Left renal cortex interstitium (tissue), 4 donors: Measurements from ENCODE around the gene TMEM37. TPM values are rescaled to one million over a fixed set of nuclear protein-coding genes. Genes with fewer than 3 reads are reported as not detected.
A peak's percentile ranks its signal among the peaks of the same experiment; 100 is the strongest.
"Not testable (repeated sequence)": the region's sequence is repeated elsewhere in the genome, so short reads cannot be mapped to it uniquely, and the experiment has no call there.

ENCODE experiments used
- DNase-seq, 4 donors: peaks; one replicate each; pipeline ENCODE4 v3.0.0-alpha.2; 2013; ENCODE audit warnings: low read depth in 4 of 4, low spot score in 2 of 4, missing footprints in 1 of 4
- polyA plus RNA-seq, 4 donors: library from polyadenylated mRNA; unstranded; fragments of 120-200 nt; gene quantifications; one replicate each; pipeline ENCODE4 v1.2.1, GENCODE V29; 2013; ENCODE audit not compliant: insufficient read length in 4 of 4

TMEM37 gene, protein sequence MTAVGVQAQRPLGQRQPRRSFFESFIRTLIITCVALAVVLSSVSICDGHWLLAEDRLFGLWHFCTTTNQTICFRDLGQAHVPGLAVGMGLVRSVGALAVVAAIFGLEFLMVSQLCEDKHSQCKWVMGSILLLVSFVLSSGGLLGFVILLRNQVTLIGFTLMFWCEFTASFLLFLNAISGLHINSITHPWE
- 10 to 100 TPM; 45.1 to 63.1 (median 59.9) TPM for polyA plus RNA-seq

DNA sequence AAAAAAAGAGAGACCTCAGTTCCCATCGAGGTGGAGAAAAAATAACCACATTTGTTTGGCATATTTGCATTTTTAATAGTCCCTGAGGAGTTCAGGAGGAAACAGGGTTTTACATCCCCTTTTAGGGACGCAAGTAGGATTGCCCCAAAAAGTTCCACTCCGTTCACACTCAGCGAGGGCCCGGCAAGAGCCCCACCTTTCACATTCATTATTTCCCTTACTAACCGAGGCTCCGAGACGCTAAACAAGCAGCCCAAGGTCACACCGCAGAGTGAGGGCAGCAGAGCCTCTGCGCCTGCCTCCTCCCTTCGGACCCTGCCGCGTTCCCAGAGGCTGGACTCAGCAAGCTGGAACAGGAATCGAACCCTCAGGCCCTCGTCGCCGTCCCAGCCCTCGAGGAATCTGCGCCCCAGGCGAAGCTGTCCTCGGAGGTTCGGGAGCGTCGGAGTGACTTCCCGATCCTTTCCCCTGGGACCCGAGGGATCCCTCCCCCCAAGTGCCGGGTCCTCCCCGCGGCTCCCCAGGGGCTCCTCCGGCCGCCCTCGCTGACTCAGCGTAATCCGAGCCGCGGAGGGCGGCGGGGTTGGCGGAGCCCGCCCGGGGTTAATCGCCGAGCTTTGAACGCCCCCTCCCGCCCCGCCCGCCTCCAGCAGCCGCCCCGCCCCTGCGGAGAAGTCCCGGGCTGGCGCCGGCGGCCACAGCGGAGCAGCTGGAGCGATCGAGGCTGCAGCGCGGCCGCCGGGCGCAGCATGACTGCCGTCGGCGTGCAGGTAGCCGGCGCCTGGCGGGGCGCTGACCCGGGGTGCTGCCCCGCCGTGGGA, at the start of gene TMEM37:
TMEM37 (plus strand) TSS at position 700 of the 821 bp plus-strand sequence; CDS start at position 750, 50 bp downstream.
- DNase-seq = peak in 3 of 4 donors; percentile 65 to 74 (median 71)

DNA sequence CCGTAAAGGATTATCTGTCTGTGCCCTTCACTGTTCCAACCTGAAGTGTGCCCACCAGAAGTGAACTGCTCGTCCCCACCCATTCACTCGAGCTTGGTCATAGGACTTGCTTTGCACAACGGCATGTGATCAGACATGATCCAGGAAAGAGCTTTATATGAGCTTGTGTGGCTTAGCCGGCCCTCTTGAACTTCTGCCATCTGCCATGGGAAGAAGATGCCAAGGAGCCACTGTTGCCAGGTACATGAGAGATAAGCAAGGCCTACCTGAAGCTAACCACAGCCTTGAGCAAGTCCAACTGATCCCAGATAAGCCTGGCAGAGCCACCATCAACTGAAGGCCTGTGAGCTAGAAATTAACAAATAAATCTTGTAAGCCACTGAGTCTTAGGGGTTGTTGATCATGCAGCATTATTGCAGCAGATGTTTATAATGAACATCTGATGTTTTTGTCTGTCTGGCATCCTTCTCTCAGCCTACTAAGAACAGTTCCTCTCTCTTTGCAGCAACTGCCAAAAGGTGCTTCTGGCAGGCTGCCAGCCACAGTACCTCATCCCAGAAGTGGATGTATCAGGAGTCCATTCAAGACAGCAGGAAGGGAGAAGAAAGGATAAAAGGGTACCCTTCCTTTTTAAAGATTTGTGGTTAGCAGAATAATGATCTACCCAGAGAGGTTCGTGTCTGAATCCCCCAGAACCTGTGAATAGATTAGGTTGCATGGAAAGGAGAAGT, 48.1 kb upstream of the TMEM37 start:
- DNase-seq = no peak

DNA sequence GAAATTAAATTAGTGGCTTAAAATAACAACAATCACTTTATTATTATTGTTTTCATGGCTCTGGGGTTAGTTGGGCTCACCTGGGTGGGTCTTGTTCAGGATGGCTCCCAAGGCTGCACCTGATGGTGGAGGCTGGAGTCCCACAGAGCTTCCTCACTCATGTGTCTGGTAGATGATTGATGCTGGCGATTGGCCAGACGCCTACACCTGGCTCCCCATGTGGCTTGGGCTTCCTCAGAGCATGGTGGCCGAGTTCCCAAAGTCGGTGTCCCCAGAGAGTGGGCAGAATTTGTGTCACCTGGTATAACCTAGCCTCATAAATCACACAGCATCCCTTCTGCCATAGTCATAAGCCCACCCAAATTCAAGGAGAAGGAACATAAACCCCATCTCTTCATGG, 46.7 kb upstream of the TMEM37 start:
- no peak for DNase-seq

DNA sequence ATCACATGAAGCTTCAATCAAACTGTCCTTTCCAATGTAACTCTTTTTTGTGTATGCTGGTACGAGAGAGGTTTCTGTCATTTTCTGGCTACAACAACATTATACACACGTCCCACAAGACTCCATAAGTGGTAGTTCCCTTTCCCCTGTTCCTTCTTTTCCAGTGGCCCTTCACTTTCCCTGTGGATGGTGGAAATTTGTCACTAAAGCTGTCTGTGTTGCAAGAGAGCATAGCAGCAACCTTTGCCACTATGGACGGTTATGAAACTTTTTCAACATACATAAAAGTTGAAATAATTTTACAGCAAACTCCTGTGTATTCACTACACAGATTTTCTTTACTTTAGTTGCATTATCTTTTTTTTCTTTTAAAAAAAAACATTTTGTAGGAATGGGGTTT, 46.2 kb upstream of the TMEM37 start:
- no peak for DNase-seq

DNA sequence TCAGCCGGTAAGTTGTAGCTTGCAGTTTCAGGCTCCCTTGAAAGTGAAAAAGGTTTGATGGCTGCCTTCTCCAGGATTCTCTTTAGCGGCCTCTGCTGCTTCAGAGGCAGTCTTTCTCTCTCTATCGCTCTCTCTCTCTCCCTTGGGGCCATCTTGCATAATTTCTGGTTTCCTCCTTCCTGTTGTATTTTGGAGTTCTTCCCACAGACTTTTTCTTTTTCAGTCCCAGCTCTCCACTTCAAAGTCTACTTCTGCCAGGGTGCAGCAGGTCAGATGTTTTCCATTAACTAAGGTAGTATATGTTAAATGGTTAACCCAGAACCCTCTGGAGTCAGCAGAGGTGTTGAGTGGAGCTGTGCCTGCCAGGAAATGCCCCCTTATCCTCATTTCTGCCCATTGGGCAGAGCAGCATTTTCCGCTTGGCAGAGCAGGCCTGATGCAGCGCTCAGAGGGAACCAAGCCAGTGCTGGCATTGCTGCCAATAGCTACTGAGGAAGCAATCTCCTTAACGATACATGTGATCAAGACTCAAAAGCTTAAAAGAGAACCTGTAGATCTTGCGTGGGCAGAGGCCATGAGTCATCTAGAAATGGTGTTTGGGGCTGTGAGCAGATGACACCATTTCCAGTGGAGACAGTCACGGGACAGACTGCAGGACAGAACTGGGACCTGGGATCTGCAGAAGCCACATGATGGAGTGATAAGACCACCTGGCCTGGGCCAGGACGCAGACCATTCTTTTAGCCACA, 44.1 kb upstream of the TMEM37 start:
- DNase-seq = no peak

DNA sequence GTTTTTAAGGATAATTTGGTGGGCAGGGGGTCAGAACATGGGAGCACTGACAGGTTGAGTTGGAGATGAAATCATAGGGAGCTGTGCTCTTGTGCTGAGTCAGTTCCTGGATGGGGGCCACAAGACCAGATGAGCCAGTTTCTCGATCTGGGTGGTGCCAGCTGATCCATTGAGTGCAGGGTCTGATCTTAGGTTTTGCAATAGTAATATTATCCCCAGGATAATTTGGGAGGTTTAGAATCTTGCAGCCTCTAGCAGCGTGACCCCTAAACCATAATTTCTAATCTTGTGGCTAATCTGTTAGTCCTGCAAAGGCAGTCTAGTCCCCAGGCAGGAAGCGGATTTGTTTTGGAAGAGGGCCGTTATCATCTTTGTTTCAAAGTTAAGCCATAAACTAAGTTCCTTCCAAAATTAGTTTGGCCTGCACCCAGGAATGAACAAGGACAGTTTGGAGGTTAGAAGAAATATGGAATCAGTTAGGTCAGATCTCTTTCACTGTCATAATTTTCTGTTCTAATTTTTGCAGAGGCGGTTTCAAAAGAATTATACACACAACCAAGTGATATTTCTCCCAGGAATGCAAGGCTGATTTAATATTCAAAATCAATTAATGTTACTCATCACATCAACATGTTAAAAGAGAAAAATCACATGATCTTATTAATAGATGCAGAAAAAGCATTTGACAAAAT, 41.9 kb upstream of the TMEM37 start:
- DNase-seq = no peak

DNA sequence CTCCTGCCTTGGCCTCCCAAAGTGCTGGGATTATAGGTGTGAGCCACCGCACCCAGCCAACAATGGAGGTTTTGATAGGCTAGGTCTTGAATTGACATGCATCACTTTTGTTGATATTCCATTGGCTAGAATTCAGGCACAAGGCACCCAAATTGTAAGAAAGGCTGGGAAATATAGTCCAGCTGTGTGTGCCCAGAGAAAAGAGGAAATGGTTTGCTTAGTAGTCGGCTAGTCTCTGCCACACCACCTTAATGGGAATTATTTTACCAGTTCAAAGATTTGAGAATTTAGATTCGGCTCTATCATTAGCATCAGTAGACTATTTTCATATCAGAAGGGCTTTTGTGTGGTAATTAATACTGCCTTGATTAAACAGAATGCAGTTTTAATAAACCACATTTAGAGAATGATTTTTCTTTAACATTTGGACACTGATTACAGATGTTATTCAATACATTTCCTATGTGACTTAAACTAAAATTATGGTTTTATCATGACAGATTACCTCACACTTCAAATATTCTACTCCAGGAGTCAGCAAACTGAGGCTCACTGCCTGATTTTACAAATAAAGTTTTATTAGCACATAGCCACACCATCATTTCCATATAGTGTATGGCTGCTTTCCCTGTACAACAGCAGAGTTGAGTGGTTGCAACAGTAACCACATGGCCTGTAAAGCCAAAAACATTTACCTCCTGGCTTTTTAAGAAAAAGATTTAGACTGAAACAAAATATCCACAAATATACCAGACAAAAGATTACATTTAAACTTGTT, 37.5 kb upstream of the TMEM37 start:
- DNase-seq = no peak

DNA sequence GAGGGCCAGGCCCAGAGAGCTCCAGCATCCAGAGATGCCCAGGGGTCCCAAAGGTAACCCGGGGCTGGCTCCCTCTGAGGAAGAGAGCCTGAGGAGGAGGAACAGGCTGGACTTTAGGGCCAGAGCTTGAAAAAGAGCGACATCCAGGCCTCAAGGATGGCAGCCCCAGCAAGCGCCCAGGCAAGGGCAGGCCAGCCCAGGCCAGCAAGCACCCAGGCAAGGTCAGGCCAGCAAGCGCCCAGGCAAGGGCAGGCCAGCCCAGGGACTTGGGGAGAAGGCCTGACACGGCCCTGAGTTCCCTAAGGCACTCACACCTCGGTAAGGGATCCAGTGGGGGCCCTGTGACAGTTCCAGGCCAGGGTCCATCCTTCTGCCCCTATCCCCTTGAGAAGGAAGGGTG, 34.5 kb upstream of the TMEM37 start:
- DNase-seq = no peak

DNA sequence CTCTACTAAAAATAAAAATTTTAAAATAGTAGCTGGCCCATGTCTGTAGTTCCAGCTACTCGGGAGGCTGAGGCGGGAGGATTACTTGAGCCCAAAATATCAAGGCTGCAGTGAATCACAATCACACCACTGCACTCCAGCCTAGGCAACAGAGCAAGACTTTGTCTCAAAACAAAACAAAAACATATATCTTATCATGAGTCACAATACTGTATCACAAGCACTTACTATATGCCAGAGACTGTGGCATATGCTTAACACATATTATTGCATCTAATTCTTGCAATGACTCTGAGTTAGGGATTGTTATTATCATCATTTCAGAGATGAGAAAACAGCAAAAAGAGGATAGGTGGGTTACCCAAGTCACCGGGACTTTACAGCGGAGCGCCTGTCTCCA, 29.5 kb upstream of the TMEM37 start:
- no peak for DNase-seq

DNA sequence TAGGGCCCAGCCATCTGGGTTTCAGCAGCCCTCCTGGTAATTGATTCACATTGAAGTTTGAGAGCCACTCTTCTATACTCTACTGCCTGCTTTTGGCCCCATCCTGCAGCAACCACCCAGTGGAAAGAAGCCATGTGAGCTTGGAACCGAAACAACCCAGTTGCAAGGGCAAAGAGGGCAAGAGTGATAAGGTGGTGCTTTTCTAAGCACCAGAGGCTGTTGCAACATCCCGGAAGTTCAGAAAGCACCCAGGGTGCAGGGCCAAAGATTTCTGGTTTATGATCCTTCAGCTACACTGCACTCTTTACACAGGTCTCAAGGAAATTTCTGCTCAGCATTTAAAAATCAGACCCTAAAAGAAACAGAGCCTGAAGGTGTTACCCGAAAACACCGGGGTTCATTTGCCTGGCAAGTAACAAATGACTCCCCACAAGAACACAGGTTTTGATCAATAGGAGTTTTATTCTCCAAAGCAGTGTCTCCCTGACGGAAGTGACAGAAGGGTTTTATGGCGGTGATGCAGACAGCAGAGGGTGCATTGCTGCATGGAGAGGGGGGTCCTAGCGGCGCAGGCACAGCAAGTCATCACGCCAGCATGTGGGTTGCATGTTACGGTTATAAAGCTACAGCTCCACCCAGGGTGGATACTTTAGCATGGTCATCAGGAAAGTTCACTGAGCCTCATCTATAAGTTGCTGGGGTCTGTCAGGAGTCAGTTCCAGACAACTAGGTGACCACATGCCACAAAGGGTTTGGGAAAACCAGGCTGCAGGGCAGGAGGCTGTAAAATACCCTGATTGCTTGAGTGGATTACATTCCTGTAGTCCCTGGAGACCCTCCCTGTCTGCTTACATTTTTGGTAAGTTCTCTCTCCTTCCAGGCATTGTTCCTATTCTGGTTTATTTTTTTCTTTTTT, 28.8 kb upstream of the TMEM37 start:
- no peak for DNase-seq

DNA sequence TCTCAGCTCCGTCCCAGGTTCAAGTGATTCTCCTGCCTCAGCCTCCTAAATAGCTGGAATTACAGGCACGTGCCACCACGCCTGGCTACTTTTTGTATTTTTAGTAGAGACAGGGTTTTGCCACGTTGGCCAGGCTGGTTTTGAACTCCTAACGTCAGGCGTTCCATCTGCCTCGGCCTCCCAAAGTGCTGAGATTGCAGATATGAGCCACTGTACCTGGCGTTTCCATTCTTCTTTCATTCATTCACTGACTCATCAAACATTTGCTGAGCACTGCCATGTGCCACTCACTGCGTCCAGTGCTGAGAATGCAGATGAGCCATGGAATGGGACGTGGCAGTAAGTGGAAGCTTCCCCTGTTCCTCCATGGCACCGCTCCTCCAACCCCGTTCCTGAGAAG, 28.0 kb upstream of the TMEM37 start:
- DNase-seq = not testable (repeated sequence)

DNA sequence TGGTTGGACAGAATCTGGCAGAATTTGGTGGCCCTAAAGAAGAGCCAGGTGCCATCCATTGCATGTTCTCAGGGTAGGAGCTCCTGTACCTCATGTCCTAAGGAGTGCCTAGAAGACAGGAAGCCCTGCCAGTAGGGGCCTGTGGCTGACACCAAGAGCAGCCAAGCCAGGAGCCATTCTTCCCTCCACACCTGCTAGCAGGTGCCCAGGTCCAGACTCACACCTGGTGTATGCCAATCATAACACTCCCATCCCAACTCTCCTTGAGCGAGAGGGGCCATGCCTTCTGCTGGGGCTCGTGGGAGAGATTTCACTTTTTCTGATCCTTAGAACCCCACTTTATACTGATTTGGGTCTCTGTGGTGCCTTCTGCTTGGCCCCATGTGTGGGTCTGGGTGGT, 26.5 kb upstream of the TMEM37 start:
- DNase-seq = no peak

DNA sequence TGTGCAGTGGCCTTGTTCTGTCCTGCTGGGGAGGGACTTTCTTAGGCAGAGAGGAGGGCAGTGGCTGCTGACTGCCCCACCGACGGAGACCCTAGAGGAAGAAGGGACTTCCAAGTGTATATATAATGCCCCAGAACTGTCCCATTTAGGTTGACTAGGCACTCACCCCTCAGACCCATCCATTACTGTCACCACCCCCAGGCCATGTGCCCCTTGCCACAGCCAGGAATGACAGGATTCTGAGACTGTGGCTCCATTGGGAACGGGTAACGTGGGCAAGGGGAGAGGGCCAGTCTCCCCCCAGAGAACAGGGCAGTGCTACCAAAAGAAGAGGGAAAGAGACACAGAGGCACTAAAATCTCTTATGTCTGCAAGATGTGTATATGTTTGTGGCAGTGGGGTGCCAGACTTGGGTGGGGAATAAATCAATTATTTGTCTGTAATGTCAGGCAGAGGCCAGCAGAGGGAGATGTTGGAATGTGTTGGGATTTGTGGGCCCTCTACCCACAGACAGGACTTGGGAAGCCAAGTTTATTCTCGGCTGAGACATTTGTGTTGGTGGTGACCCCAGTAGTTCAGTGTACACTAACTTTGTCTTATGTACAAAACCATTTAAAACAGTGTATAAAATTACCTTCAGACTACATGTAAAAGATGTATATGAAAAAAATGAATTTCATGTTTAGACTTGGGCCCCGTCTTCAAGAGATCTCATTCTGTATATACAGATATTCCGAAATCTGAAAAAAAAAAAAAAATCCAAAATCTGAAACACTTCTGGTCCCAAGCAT, 24.0 kb upstream of the TMEM37 start:
- no peak for DNase-seq

DNA sequence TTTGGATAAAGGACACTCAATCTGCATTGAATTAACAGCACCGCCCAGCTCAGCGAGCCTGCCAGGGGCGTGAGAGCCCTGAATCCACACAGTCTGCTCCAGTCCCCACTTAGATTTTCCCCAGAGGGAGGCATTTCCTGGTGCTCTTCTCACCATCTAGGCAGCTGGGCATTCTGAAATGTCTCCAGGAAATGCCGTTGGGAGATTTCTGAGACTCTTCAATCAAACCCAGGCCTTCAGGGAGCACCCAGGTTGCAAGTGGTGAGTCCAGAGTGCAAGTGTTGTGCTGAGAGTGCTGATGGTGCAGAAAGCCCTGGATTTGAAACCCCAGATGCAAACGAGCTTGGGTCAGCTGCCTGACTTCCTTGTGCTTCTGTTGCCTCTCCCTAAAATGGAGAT, 23.4 kb upstream of the TMEM37 start:
- no peak for DNase-seq

DNA sequence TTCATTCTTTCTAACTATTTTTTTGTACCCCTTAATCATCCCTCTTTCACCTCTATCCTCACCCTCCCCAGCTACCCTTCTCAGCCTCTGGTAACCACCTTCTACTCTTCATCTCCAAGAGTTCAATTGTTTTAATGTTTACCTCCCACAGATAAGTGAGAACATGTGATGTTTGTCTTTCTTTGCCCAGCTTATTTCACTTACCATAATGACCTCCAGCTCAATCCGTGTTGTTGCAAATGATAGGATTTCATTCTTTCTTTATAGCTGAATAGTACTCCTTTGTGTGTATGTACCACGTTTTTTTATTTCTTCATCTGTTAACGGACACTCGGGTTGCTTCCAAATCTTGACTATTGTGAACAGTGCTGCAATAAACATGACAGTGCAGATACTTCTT, 22.1 kb upstream of the TMEM37 start:
- no peak for DNase-seq

DNA sequence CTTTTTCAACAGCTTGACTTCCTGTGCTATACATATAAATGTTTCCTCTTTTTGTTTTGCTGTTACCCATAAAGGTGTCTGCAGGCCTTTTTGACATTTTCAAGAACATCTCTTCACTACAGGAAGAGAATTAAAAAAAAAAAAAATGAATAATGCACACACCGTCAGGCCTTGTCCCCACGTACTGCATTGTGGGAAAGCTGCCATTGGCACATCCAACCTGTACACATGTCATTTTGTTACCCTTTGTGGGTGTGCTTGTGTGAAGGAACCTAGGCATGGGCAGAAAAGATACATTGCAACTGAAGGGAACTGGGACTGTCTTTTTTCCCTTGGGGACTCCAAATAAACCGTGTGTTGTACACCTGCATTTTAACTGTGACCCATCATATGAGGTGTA, 16.8 kb upstream of the TMEM37 start:
- DNase-seq = no peak

DNA sequence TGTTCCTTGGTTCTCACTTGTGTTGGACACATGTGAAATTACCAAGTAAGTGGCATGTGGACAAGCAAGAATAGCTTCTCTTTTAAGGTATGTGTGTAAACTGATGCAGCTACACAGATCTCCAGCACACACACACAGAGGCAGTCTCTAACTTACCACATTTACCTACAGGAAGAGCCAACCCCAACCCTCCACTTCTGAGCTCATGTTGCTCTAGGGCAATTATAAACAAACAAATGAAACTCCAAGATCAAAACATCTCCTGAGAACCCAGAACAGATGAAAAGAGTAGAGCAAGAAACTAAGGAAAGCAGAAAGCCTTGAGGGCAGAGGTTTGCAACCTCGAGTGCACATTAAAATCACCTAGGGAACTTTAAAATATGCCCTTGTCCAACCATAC, 16.0 kb upstream of the TMEM37 start:
- no peak for DNase-seq
